Uterus (tissue), 4 donors: ENCODE data around the gene ZAR1L. TPM values are rescaled to one million over a fixed set of nuclear protein-coding genes. Genes with fewer than 3 reads are reported as not detected.

Source experiments
- DNase-seq, 2 donors: peaks; one replicate each; pipeline ENCODE4 v3.0.0-alpha.2; 2019 to 2020
- H3K27ac ChIP-seq, 2 donors: fragments of 200-600 bp; sonication (generic); 1 replicate in 1 of 2; 2 replicates in 1 of 2; pipeline ENCODE4 v1.5.1; 2016 to 2018
- H3K27me3 ChIP-seq, 2 donors: fragments of 200-600 bp; sonication (generic); one replicate each; pipeline ENCODE4 v1.5.1; 2018 to 2019; ENCODE audit warnings: control low read depth in 1 of 2
- H3K36me3 ChIP-seq, 2 donors: fragments of 200-600 bp; sonication (generic); one replicate each; pipeline ENCODE4 v1.5.1; 2019; ENCODE audit warnings: control low read depth in 1 of 2
- H3K4me1 ChIP-seq, 2 donors: fragments of 200-600 bp; sonication (generic); one replicate each; pipeline ENCODE4 v1.5.1; 2018 to 2019; ENCODE audit warnings: control low read depth in 1 of 2
- H3K4me3 ChIP-seq, 2 donors: fragments of 200-600 bp; sonication (generic); 1 replicate in 1 of 2; 2 replicates in 1 of 2; pipeline ENCODE4 v1.5.1; 2018 to 2019; ENCODE audit warnings: mild to moderate bottlenecking in 1 of 2
- H3K9me3 ChIP-seq, 2 donors: fragments of 200-600 bp; sonication (generic); one replicate each; pipeline ENCODE4 v1.5.1; 2019; ENCODE audit warnings: control low read depth in 1 of 2
- CTCF ChIP-seq, 4 experiments: fragments of 200-600 bp in 2 of 4; fragments of 450-650 bp in 2 of 4; sonication (generic) in 2 of 4; IDR thresholded peaks; one replicate each; pipeline ENCODE4 v1.5.1; 2016 to 2019; ENCODE audit warnings: antibody characterized with exemption in 4 of 4, mild to moderate bottlenecking in 2 of 4, moderate library complexity in 1 of 4
- POLR2A ChIP-seq, 2 donors: fragments of 450-650 bp; IDR thresholded peaks; one replicate each; pipeline ENCODE4 v1.6.1; 2016; ENCODE audit warnings: antibody characterized with exemption in 2 of 2, mild to moderate bottlenecking in 1 of 2, moderate library complexity in 1 of 2
- intact Hi-C: fragments of 100-400 bp; cut with DNase I; formaldehyde crosslinking; loops from one replicate; pipeline ENCODE4 v1.15.1; 2023; ENCODE audit warnings: low total_unique reads
- total RNA-seq, 4 donors: library from RNA; depleted of rRNA in 3 of 4; stranded (reverse); fragments of >200 nt in 3 of 4; gene quantifications; one replicate each; pipeline versions ENCODE4 v1.1.0 to v1.2.4, GENCODE V29; 2014 to 2023
- donor health status: DM: yes; HTN: yes; CAD: no.

The ZAR1L gene
- total RNA-seq, 4 donors from 2014 or later = not detected

GRCh38 chr13:32302461-32302860, 12.7 kb downstream of the ZAR1L start:
- H3K27me3 ChIP-seq = no peaks in the 10 kb centered on the region

GRCh38 chr13:32300920-32301319, 14.2 kb downstream of the ZAR1L start:
- no peak for DNase-seq
- TF ChIP-seq CTCF (IDR thresholded peaks at IDR 0.05) (no peak), POLR2A (IDR thresholded peaks at IDR 0.05) (no peak)
- Histone ChIP-seq H3K4me3 (no peak overlapping the region), H3K36me3 (no peaks in the 10 kb centered on the region), H3K9me3 (no peaks in the 10 kb centered on the region), H3K27ac (no peak overlapping the region), H3K4me1 (no peaks in the 10 kb centered on the region), H3K27me3 (no peaks in the 10 kb centered on the region)
- intact Hi-C loops = no loop called here

More at GRCh38 chr13:32302461-32302860, 12.7 kb downstream of the ZAR1L start:
- TF ChIP-seq POLR2A (IDR thresholded peaks at IDR 0.05) (no peak), CTCF (IDR thresholded peaks at IDR 0.05) (no peak)
- no peak overlapping the region for H3K4me3 ChIP-seq
- no peaks in the 10 kb centered on the region for H3K9me3 ChIP-seq
- no peak overlapping the region for H3K27ac ChIP-seq
- intact Hi-C loops = no loop called here
- H3K4me1 ChIP-seq = no peaks in the 10 kb centered on the region
- no peak for DNase-seq
- H3K36me3 ChIP-seq = no peaks in the 10 kb centered on the region

GRCh38 chr13:32300406-32300805, 14.8 kb downstream of the ZAR1L start:
- Histone ChIP-seq H3K4me3 (no peak overlapping the region), H3K9me3 (no peaks in the 10 kb centered on the region), H3K36me3 (no peaks in the 10 kb centered on the region), H3K27ac (no peak overlapping the region), H3K4me1 (no peaks in the 10 kb centered on the region), H3K27me3 (no peaks in the 10 kb centered on the region)
- intact Hi-C loops = no loop called here
- TF ChIP-seq CTCF (IDR thresholded peaks at IDR 0.05) = no peak
- no peak for TF ChIP-seq POLR2A (IDR thresholded peaks at IDR 0.05)
- no peak for DNase-seq

GRCh38 chr13:32299893-32300292, 15.3 kb downstream of the ZAR1L start:
- Histone ChIP-seq H3K27me3 (no peaks in the 10 kb centered on the region), H3K4me3 (no peak overlapping the region), H3K36me3 (no peaks in the 10 kb centered on the region), H3K4me1 (no peaks in the 10 kb centered on the region), H3K9me3 (no peaks in the 10 kb centered on the region), H3K27ac (no peak overlapping the region)
- intact Hi-C loops = no loop called here
- DNase-seq = no peak
- TF ChIP-seq CTCF (IDR thresholded peaks at IDR 0.05) (no peak), POLR2A (IDR thresholded peaks at IDR 0.05) (no peak)

GRCh38 chr13:32298695-32299094, 16.5 kb downstream of the ZAR1L start:
- H3K27me3 ChIP-seq = no peaks in the 10 kb centered on the region

More at GRCh38 chr13:32298695-32299094, 16.5 kb downstream of the ZAR1L start:
- intact Hi-C loops = no loop called here
- Histone ChIP-seq H3K9me3 (no peaks in the 10 kb centered on the region), H3K27ac (no peak overlapping the region), H3K4me1 (no peaks in the 10 kb centered on the region), H3K4me3 (no peak overlapping the region), H3K36me3 (no peaks in the 10 kb centered on the region)
- no peak for DNase-seq
- TF ChIP-seq CTCF (IDR thresholded peaks at IDR 0.05) = no peak
- TF ChIP-seq POLR2A (IDR thresholded peaks at IDR 0.05) = no peak
